C4-2B (cell line): ENCODE results near the gene AGL.
"Not testable (repeated sequence)": the region's sequence is repeated elsewhere in the genome, so short reads cannot be mapped to it uniquely, and the experiment has no call there.

ENCODE experiments used
- H3K27ac ChIP-seq: fragments of 450-650 bp; 2 replicates; pipeline ENCODE4 v1.5.1; 2017
- ZFX ChIP-seq: fragments of 450-650 bp; IDR thresholded peaks from 2 replicates; pipeline ENCODE4 v1.6.1; 2017
- TF ChIP-seq, protein P1 (sequence below): fragments of 450-650 bp; conservative IDR thresholded peaks from 2 replicates; pipeline ENCODE4 v1.5.1; 2017; ENCODE audit warnings: mild to moderate bottlenecking

AGL gene

DNA sequence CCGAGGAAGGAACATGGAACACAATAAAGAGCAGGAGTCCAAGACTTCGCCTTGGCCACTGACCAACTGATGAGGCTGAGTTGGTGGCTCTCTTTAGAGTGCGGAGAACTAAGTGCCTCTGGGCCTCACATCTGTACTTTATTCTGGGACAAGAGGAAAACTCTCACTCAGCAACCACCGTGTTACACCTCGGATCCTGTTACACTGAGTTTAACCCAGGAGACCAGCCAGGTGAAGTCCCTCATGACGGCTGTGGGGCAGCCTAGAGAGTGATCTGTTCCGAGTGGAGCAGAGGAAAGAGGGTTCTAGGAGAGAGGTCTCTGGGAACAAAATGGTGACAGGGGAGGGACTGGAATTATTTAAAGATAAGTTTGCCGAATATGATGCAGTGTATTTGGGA lies 33.5 kb upstream of the AGL start:
- no peak overlapping the region for H3K27ac ChIP-seq

DNA sequence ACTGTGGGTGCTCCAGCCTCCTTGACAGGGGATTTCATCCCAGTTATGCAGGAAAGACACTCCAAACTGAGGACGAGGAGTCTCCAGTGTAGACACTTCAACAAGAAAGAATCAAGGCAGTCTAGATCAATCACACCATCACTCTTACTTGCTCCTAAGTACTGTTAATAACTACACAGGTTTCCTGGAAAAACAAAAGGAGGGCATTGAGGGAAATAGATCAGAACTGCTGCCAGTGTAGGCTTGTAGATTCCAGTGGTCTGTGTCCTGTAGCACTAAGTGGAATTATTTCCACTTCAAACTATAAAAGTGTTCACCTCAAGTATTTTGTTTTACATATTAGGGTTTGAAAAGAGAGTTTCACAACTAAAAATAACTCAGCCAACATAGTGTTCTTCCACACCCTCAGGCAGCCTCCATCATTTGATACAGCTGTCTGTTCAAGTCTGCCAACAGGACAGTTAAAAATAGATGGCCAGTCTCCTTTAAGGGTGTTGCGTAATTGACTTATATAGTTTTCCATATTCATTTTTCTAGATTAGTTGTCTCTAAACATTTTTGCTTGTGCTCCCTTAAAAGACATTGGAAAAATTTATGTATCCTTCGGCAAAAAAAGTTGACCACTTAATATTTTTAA lies 32.0 kb upstream of the AGL start:
- no peak overlapping the region for H3K27ac ChIP-seq
- no peak for TF ChIP-seq ZFX
- TF ChIP-seq, protein P1, sequence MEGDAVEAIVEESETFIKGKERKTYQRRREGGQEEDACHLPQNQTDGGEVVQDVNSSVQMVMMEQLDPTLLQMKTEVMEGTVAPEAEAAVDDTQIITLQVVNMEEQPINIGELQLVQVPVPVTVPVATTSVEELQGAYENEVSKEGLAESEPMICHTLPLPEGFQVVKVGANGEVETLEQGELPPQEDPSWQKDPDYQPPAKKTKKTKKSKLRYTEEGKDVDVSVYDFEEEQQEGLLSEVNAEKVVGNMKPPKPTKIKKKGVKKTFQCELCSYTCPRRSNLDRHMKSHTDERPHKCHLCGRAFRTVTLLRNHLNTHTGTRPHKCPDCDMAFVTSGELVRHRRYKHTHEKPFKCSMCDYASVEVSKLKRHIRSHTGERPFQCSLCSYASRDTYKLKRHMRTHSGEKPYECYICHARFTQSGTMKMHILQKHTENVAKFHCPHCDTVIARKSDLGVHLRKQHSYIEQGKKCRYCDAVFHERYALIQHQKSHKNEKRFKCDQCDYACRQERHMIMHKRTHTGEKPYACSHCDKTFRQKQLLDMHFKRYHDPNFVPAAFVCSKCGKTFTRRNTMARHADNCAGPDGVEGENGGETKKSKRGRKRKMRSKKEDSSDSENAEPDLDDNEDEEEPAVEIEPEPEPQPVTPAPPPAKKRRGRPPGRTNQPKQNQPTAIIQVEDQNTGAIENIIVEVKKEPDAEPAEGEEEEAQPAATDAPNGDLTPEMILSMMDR = no peak

More for the DNA sequence above, 33.5 kb upstream of the AGL start:
- TF ChIP-seq ZFX = no peak
- TF ChIP-seq, protein P1 = no peak

DNA sequence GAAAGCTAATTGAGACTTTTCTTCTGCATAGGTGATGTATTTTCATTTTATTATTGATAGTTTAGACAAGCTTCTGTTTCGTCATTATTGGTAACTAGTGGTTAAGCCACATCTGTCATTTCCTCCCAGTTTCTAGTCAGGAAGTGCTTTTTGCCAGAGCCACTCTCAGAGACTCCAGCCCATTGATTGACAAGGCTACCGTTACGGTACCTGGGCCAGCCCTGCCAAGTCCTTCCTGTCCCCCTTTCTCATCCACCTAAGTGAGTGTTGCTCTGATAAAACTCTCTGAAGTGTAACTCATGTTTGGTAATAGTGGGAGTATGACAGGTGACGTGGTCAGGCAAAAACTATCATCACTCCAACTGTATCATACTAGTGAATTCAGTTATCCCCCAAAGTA lies 29.6 kb upstream of the AGL start:
- TF ChIP-seq ZFX = no peak
- TF ChIP-seq, protein P1 = no peak
- H3K27ac ChIP-seq = no peak overlapping the region

DNA sequence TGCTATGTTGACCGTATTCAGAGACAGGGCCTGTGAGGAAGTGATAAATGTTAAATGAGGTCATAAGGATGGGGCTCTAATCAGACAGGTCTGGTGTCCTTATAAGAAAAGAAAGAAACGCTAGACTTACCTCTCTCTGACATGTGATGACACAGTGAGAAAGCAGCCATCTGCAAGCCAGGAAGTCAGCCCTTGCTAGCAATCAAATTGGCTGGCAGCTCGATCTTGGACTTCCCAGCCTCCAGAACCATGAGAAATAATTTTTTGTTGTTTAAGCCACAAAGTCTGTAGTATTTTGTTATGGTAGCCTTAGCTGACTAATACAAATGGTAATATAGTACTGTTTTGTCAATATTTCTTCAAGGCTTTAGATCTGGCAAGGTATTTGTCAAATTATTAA lies 25.1 kb upstream of the AGL start:
- TF ChIP-seq ZFX = no peak
- TF ChIP-seq, protein P1 = no peak
- no peak overlapping the region for H3K27ac ChIP-seq

DNA sequence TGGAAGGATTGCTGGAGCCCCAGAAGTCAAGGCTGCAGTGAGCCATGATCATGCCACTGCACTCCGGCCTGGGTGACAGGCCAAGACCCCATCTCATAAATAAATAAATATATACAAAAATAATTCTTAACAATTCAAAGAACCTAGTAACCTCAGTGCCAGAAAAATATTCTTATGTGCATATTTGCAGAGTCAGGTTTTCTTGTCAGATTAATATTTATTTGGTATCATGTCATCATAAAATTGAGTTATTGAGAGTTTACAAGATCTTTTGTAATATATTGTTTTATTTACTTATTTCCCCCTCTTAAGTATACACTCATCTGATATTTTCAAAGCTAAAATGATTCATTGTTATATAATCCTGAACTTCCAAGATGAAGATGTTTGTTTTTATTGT lies 24.5 kb upstream of the AGL start:
- H3K27ac ChIP-seq = no peak overlapping the region
- TF ChIP-seq, protein P1 = no peak
- no peak for TF ChIP-seq ZFX

DNA sequence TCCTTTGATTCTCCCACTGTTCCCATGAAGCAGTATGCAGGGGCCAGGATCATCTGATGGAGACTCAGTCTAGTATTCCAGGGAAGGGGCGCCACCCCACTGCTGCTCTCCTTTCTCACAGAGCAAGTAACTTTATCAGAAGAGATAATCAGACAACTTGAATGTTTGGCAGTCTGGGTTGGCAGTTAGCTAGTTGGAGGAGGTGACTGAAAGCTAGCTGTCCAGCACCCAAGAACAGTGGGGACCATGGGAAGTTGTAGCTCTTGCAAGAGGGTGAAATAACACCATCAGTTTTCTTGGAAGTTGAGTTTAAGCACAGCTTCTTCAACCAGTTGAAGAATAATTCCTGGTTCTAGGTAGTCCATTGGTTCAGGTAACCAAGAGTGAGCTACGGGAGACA lies 22.2 kb upstream of the AGL start:
- TF ChIP-seq, protein P1 = no peak
- TF ChIP-seq ZFX = no peak
- no peak overlapping the region for H3K27ac ChIP-seq

DNA sequence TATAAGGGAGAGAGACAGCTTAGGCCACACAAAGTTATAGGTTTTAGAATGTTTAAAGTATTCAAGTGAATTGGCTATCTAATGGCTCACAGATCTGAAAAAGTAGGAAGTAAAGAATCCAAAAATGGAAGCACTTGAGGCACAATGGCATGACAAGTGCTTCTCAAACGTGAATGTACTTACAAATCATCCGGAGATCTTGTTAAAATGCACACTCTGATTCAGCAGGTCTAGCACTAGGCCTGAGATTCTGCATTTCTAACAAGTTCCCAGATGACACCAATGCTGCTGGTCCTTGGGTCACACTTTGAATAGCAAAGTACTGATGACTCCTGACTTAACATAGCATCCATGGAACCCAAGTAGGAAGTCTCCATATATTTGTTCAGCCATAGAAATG lies 20.9 kb upstream of the AGL start:
- TF ChIP-seq ZFX = no peak
- TF ChIP-seq, protein P1 = no peak
- no peak overlapping the region for H3K27ac ChIP-seq

DNA sequence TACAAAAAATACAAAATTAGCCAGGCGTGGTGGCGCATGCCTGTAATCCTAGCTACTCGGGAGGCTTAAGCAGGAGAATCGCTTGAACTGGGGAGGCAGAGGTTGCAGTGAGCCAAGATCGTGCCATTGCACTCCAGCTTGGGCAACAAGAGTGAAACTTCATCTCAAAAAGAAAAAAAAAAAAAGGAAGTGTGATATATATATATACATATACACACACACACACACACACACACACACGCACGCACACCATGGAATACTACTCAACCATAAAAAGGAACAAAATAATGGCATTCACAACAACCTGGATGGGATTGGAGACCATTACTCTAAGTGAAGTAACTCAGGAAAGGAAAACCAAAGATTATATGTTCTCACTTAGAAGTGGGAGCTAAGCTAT lies 16.2 kb upstream of the AGL start:
- not testable (repeated sequence) for H3K27ac ChIP-seq
